ENCODE results near the gene CHST4. TPM values are rescaled to one million over a fixed set of nuclear protein-coding genes. Genes with fewer than 3 reads are reported as not detected.

CHST4 gene
- polyA plus RNA-seq, 1 donor from 2014 or later = not detected

DNA sequence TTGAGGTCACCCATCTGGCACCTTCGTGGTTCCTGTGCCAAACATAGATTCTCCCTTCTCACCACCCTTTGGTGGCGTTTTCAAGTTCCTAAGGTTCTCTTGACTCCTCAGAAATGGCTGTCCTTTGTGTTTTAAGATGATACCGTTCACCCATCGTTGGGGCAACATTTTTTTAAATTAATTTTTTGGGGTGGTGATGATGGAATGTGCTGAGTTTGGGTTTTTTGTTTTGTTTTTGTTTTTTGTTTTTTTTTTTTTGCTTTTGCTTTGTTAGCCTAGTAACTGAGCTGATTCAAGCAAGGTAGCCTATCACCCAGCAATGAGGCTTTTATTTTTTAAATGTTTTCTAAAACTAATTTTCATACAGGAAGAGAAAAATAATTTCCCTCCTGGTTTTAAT, 2.6 kb downstream of the CHST4 start:
- TF ChIP-seq EP300 (conservative IDR thresholded peaks at IDR 0.05; ENCODE audit: poor library complexity, severe bottlenecking) (no peak), POLR2AphosphoS5 (IDR thresholded peaks at IDR 0.05) (no peak), EZH2 (IDR thresholded peaks at IDR 0.05; ENCODE audit: borderline replicate concordance, insufficient read depth, low read length, poor library complexity, severe bottlenecking) (no peak), CTCF (IDR thresholded peaks at IDR 0.05; ENCODE audit: poor library complexity, severe bottlenecking) (no peak), SMC3 (conservative IDR thresholded peaks at IDR 0.05; ENCODE audit: poor library complexity) (no peak), RAD21 (conservative IDR thresholded peaks at IDR 0.05) (no peak), MXI1 (conservative IDR thresholded peaks at IDR 0.05; ENCODE audit: poor library complexity, severe bottlenecking) (no peak)
- TF ChIP-seq, protein P1, sequence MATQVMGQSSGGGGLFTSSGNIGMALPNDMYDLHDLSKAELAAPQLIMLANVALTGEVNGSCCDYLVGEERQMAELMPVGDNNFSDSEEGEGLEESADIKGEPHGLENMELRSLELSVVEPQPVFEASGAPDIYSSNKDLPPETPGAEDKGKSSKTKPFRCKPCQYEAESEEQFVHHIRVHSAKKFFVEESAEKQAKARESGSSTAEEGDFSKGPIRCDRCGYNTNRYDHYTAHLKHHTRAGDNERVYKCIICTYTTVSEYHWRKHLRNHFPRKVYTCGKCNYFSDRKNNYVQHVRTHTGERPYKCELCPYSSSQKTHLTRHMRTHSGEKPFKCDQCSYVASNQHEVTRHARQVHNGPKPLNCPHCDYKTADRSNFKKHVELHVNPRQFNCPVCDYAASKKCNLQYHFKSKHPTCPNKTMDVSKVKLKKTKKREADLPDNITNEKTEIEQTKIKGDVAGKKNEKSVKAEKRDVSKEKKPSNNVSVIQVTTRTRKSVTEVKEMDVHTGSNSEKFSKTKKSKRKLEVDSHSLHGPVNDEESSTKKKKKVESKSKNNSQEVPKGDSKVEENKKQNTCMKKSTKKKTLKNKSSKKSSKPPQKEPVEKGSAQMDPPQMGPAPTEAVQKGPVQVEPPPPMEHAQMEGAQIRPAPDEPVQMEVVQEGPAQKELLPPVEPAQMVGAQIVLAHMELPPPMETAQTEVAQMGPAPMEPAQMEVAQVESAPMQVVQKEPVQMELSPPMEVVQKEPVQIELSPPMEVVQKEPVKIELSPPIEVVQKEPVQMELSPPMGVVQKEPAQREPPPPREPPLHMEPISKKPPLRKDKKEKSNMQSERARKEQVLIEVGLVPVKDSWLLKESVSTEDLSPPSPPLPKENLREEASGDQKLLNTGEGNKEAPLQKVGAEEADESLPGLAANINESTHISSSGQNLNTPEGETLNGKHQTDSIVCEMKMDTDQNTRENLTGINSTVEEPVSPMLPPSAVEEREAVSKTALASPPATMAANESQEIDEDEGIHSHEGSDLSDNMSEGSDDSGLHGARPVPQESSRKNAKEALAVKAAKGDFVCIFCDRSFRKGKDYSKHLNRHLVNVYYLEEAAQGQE (IDR thresholded peaks at IDR 0.05; ENCODE audit: borderline replicate concordance) = no peak
- H3K79me2 ChIP-seq (replicated peaks; ENCODE audit: insufficient read depth, low read length) = no peaks in the 10 kb centered on the region
- H3K9me2 ChIP-seq (ENCODE audit: insufficient read depth, low read length) = no peaks in the 10 kb centered on the region
- no peak overlapping the region for H3K4me3 ChIP-seq (ENCODE audit: low read length)
- H3K9ac ChIP-seq (ENCODE audit: low read length) = no peak overlapping the region
- no peaks in the 10 kb centered on the region for H4K20me1 ChIP-seq (ENCODE audit: insufficient read depth)
- H3K9me3 ChIP-seq (ENCODE audit: low read length) = no peaks in the 10 kb centered on the region
- no peak overlapping the region for H3K27ac ChIP-seq (ENCODE audit: low read length)
- H2AFZ ChIP-seq (ENCODE audit: low read depth, low read length) = no peak overlapping the region
- H3K4me2 ChIP-seq (ENCODE audit: low read length) = no peak overlapping the region
- H3K36me3 ChIP-seq (ENCODE audit: insufficient read depth, low read length) = no peaks in the 10 kb centered on the region
- no peaks in the 10 kb centered on the region for H3K27me3 ChIP-seq (ENCODE audit: insufficient read depth, low read depth, low read length)
- H3F3A ChIP-seq (ENCODE audit: insufficient read depth, low read length, poor library complexity, severe bottlenecking) = no peaks in the 10 kb centered on the region

- Histone ChIP-seq H2AFZ (ENCODE audit: low read depth, low read length) (no peak overlapping the region), H3F3A (ENCODE audit: insufficient read depth, low read length, poor library complexity, severe bottlenecking) (no peaks in the 10 kb centered on the region), H3K79me2 (replicated peaks; ENCODE audit: insufficient read depth, low read length) (no peaks in the 10 kb centered on the region), H3K9me2 (ENCODE audit: insufficient read depth, low read length) (no peaks in the 10 kb centered on the region), H3K4me3 (ENCODE audit: low read length) (no peak overlapping the region), H3K27me3 (ENCODE audit: insufficient read depth, low read depth, low read length) (no peaks in the 10 kb centered on the region), H3K27ac (ENCODE audit: low read length) (no peak overlapping the region), H3K36me3 (ENCODE audit: insufficient read depth, low read length) (no peaks in the 10 kb centered on the region), H3K9ac (ENCODE audit: low read length) (no peak overlapping the region), H4K20me1 (ENCODE audit: insufficient read depth) (no peaks in the 10 kb centered on the region), H3K9me3 (ENCODE audit: low read length) (no peaks in the 10 kb centered on the region), H3K4me2 (ENCODE audit: low read length) (no peak overlapping the region)
- no peak for TF ChIP-seq EP300 (conservative IDR thresholded peaks at IDR 0.05; ENCODE audit: poor library complexity, severe bottlenecking)
- TF ChIP-seq MXI1 (conservative IDR thresholded peaks at IDR 0.05; ENCODE audit: poor library complexity, severe bottlenecking) = no peak
- no peak for TF ChIP-seq CTCF (IDR thresholded peaks at IDR 0.05; ENCODE audit: poor library complexity, severe bottlenecking)
- TF ChIP-seq, protein P1 (IDR thresholded peaks at IDR 0.05; ENCODE audit: borderline replicate concordance) = no peak
Measured at GRCh38 chr16:71532366-71532765, 6.1 kb downstream of the CHST4 start.

Measured in neural cell (in vitro differentiated cells).